Gastroesophageal sphincter (tissue), 4 donors: ENCODE measurements around the gene F2RL3. TPM values are rescaled to one million over a fixed set of nuclear protein-coding genes. Genes with fewer than 3 reads are reported as not detected.

Experiments
- ATAC-seq: fragments of 150-250 bp; one replicate; pipeline ENCODE4 v1.9.1; 2016; ENCODE audit warnings: mild to moderate bottlenecking, moderate library complexity
- H3K27ac ChIP-seq, 4 donors: fragments of 200-600 bp; sonication (generic) in 3 of 4; 1 replicate in 3 of 4; 2 replicates in 1 of 4; pipeline ENCODE4 v1.5.1; 2016 to 2019
- H3K27me3 ChIP-seq: fragments of 200-600 bp; sonication (generic); one replicate; pipeline ENCODE4 v1.5.1; 2019
- H3K36me3 ChIP-seq, 2 donors: fragments of 200-600 bp; sonication (generic); one replicate each; pipeline ENCODE4 v1.5.1; 2019; ENCODE audit warnings: control low read depth in 1 of 2
- H3K4me1 ChIP-seq, 3 donors: fragments of 200-600 bp; sonication (generic); 1 replicate in 2 of 3; 2 replicates in 1 of 3; pipeline ENCODE4 v1.5.1; 2016 to 2019; ENCODE audit warnings: control low read depth in 2 of 3
- H3K4me3 ChIP-seq, 2 donors: fragments of 200-600 bp; sonication (generic); one replicate each; pipeline ENCODE4 v1.5.1; 2019; ENCODE audit warnings: mild to moderate bottlenecking in 1 of 2, moderate library complexity in 1 of 2
- H3K9me3 ChIP-seq, 3 donors: fragments of 200-600 bp; sonication (generic); one replicate each; pipeline ENCODE4 v1.5.1; 2017 to 2019; ENCODE audit warnings: control low read depth in 2 of 3
- EP300 ChIP-seq: sonication (generic); formaldehyde crosslinking; IDR thresholded peaks from one replicate; pipeline ENCODE4 v1.6.1; 2017; ENCODE audit warnings: antibody characterized with exemption, mild to moderate bottlenecking
- POLR2A ChIP-seq, 2 donors: fragments of 450-650 bp; IDR thresholded peaks; one replicate each; pipeline ENCODE4 v1.6.1; 2017; ENCODE audit warnings: antibody characterized with exemption in 2 of 2, mild to moderate bottlenecking in 2 of 2, moderate library complexity in 1 of 2
- POLR2AphosphoS5 ChIP-seq: sonication (generic); formaldehyde crosslinking; IDR thresholded peaks from one replicate; pipeline ENCODE4 v1.6.1; 2017; ENCODE audit warnings: antibody characterized with exemption
- WGBS, 2 donors: methylation state at CpG; one replicate each; pipeline ENCODE4 v1.1.5; 2018; ENCODE audit warnings: low coverage in 1 of 2; 5-methylcytosine and 5-hydroxymethylcytosine counted together
- total RNA-seq, 4 donors: library from RNA; depleted of rRNA; stranded (reverse); fragments of >200 nt; gene quantifications; one replicate each; pipeline ENCODE4 v1.1.0, GENCODE V29; 2016
- TF ChIP-seq, protein P1 (sequence below), 4 experiments: fragments of 200-600 bp in 2 of 4; fragments of 450-650 bp in 2 of 4; sonication (generic) in 1 of 4; IDR thresholded peaks; one replicate each; pipeline ENCODE4 v1.5.1; 2017 to 2019; ENCODE audit warnings: antibody characterized with exemption in 4 of 4, mild to moderate bottlenecking in 2 of 4, moderate library complexity in 2 of 4

The F2RL3 gene
- total RNA-seq, 4 donors from 2014 or later, result 2.3 to 5.1 (median 2.7) TPM

DNA sequence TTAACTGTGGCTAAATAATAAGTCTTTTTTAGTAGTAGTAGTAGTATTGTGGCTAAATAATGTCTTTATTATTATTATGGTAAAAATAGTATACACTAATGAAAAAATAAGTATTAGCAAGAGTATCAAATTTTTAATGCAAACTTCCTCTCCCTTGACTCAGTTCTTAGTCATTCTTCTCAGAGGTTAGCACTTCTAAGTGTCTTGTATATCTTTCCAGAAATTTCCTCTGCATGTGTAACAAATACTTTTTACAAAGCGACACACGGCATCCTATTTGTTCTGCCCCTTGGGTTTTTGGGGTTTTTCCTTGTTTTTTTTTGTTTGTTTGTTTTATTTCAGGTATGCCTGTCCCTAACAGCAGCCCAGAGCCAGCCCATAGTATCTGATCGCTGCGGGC is 38.7 kb upstream of the F2RL3 start:
- H3K36me3 ChIP-seq, result peaks cover 0 to 100% of the 10 kb centered on the region in 2 donors
- WGBS, 2 donors, result 95% methylated on average over 4 of the region's 4 CpGs; no CpG with 5 or more reads in 1 of the 2 donors
- no peaks in the 10 kb centered on the region for H3K9me3 ChIP-seq
- no peaks in the 10 kb centered on the region for H3K27me3 ChIP-seq
- no peak overlapping the region for H3K27ac ChIP-seq
- ATAC-seq, result no peak
- no peak overlapping the region for H3K4me3 ChIP-seq
- no peak for TF ChIP-seq EP300
- TF ChIP-seq POLR2A (IDR thresholded peaks at IDR 0.05), result no peak
- TF ChIP-seq POLR2AphosphoS5, result no peak
- TF ChIP-seq, protein P1, sequence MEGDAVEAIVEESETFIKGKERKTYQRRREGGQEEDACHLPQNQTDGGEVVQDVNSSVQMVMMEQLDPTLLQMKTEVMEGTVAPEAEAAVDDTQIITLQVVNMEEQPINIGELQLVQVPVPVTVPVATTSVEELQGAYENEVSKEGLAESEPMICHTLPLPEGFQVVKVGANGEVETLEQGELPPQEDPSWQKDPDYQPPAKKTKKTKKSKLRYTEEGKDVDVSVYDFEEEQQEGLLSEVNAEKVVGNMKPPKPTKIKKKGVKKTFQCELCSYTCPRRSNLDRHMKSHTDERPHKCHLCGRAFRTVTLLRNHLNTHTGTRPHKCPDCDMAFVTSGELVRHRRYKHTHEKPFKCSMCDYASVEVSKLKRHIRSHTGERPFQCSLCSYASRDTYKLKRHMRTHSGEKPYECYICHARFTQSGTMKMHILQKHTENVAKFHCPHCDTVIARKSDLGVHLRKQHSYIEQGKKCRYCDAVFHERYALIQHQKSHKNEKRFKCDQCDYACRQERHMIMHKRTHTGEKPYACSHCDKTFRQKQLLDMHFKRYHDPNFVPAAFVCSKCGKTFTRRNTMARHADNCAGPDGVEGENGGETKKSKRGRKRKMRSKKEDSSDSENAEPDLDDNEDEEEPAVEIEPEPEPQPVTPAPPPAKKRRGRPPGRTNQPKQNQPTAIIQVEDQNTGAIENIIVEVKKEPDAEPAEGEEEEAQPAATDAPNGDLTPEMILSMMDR (IDR thresholded peaks at IDR 0.05), result no peak
- H3K4me1 ChIP-seq, result no peaks in the 10 kb centered on the region

DNA sequence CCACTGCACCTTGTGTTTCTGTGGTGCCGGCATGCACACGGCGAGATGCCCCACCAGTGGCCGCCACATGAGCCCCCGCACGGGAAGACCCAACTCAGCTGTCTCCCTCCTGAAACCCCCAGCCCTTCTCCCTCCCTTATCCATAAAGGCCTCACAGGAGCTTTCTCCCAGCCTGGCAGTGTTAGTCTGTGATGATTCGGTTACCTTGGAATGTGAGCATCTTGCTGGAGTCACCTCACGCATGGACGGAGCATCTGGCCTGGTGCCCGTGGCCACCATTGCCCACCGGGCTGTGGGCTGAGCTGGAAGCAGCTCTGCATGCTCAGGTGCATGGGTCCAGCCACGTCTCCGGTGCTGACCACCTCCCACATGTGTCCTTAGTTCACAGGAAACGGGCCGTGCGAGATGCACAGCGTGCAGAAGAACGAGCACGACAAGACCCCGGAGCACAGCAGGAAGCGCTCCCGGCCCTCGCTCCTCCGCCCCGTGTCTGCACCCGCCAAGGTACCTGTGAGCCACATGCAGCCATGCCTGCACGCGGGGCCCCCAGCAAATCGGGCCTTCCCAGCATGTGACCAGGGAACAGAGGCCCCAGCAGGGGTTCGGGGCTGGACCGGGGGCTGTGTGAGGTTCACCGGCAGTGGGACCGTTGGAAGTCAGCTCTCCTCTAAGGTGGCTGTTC is 37.6 kb upstream of the F2RL3 start:
- no peak for TF ChIP-seq EP300
- TF ChIP-seq POLR2AphosphoS5, result no peak
- TF ChIP-seq, protein P1 (IDR thresholded peaks at IDR 0.05), result no peak
- TF ChIP-seq POLR2A (IDR thresholded peaks at IDR 0.05), result no peak
- no peaks in the 10 kb centered on the region for H3K27me3 ChIP-seq
- H3K36me3 ChIP-seq, result peaks cover 0 to 100% of the 10 kb centered on the region in 2 donors
- no peak overlapping the region for H3K27ac ChIP-seq
- H3K9me3 ChIP-seq, result no peaks in the 10 kb centered on the region
- 90 to 100% methylated on average over 3 to 8 of the region's 33 CpGs for WGBS, 2 donors
- no peak for ATAC-seq
- H3K4me3 ChIP-seq, result no peak overlapping the region
- no peaks in the 10 kb centered on the region for H3K4me1 ChIP-seq

DNA sequence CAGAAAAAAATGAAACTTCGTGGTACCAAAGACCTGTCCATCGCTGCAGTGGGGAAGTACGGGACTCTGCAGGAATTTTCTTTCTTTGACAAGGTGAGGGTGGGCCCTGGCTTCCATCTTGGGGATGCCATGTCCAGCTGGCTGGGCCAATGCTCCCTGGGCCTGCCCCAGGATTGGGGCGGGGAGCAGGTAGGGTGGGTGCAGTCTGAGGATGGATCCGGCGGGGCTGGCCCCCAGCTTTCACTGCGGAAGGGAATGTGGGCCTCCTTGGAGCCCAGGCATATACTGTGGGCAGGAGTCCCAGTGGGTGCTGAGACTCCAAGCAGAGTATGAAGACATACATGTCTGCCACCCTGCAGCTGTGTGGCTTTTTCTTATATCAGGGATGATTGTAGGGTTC is 35.7 kb upstream of the F2RL3 start:
- WGBS, 2 donors, result 80% methylated on average over 1 of the region's 7 CpGs; no CpG with 5 or more reads in 1 of the 2 donors
- Histone ChIP-seq H3K4me1 (peaks cover 0 to 5% (median 0%) of the 10 kb centered on the region in 3 donors), H3K27me3 (no peaks in the 10 kb centered on the region), H3K27ac (no peak overlapping the region), H3K4me3 (no peak overlapping the region), H3K9me3 (no peaks in the 10 kb centered on the region), H3K36me3 (peaks cover 0 to 100% of the 10 kb centered on the region in 2 donors)
- ATAC-seq, result no peak
- TF ChIP-seq EP300 (no peak), POLR2AphosphoS5 (no peak), POLR2A (IDR thresholded peaks at IDR 0.05) (no peak)
- TF ChIP-seq, protein P1 (IDR thresholded peaks at IDR 0.05), result no peak

- Histone ChIP-seq H3K27ac (no peak overlapping the region), H3K36me3 (peaks cover 0 to 98% of the 10 kb centered on the region in 2 donors), H3K9me3 (no peaks in the 10 kb centered on the region), H3K4me3 (no peak overlapping the region), H3K27me3 (no peaks in the 10 kb centered on the region), H3K4me1 (peaks cover 0 to 5% (median 0%) of the 10 kb centered on the region in 3 donors)
- no peak for ATAC-seq
- no peak for TF ChIP-seq EP300
- TF ChIP-seq POLR2A (IDR thresholded peaks at IDR 0.05), result no peak
- WGBS, 2 donors, result 75 to 84% methylated on average over 6 to 9 of the region's 9 CpGs
Measured at GRCh38 chr19:16856091-16856490, 32.7 kb upstream of the F2RL3 start.

GRCh38 chr19:16859626-16860025 is 29.2 kb upstream of the F2RL3 start:
- WGBS, 2 donors, result no CpG with 5 or more reads among the region's 7 CpGs
- TF ChIP-seq POLR2A (IDR thresholded peaks at IDR 0.05) (no peak), POLR2AphosphoS5 (no peak), EP300 (no peak)
- TF ChIP-seq, protein P1 (IDR thresholded peaks at IDR 0.05), result no peak
- H3K36me3 ChIP-seq, result peaks cover 0 to 98% of the 10 kb centered on the region in 2 donors
- no peaks in the 10 kb centered on the region for H3K9me3 ChIP-seq
- H3K4me1 ChIP-seq, result peaks cover 0 to 5% (median 0%) of the 10 kb centered on the region in 3 donors
- ATAC-seq, result no peak
- no peak overlapping the region for H3K27ac ChIP-seq
- H3K27me3 ChIP-seq, result no peaks in the 10 kb centered on the region
- no peak overlapping the region for H3K4me3 ChIP-seq
